Sigmoid colon (tissue), 4 donors: ENCODE data around the gene SERTAD3.

ENCODE experiments used
- CTCF ChIP-seq, 4 experiments: fragments of 450-650 bp in 3 of 4; fragments of 200-600 bp in 1 of 4; IDR thresholded peaks; one replicate each; pipeline ENCODE4 v1.5.1; 2016 to 2019; ENCODE audit warnings: antibody characterized with exemption in 4 of 4, mild to moderate bottlenecking in 3 of 4, moderate library complexity in 2 of 4
- POLR2AphosphoS5 ChIP-seq, 4 donors: sonication (generic); formaldehyde crosslinking; IDR thresholded peaks; one replicate each; pipeline ENCODE4 v1.6.1; 2017; ENCODE audit warnings: antibody characterized with exemption in 4 of 4

- TF ChIP-seq POLR2AphosphoS5 (IDR thresholded peaks at IDR 0.05) (no peak), CTCF (IDR thresholded peaks at IDR 0.05) (no peak)
These were observed 5.4 kb upstream of the SERTAD3 start for GRCh38 chr19:40449506-40449905.
